ENCODE data around the gene SPATA6L.

SPATA6L gene

GRCh38 chr9:4674783-4675182, 8.5 kb upstream of the SPATA6L start:
- H3K27me3 ChIP-seq (ENCODE audit: low read length): no peaks in the 10 kb centered on the region
- H4K20me1 ChIP-seq (ENCODE audit: low read depth, low read length): no peaks in the 10 kb centered on the region
- H3K36me3 ChIP-seq (ENCODE audit: low read length): no peaks in the 10 kb centered on the region
- no peak overlapping the region for H3K4me3 ChIP-seq (ENCODE audit: insufficient read depth, low read length, poor library complexity, severe bottlenecking)
- no peak overlapping the region for H3K27ac ChIP-seq (ENCODE audit: low read depth, low read length)
- H3K9ac ChIP-seq (ENCODE audit: low read length): no peak overlapping the region
- H3K4me2 ChIP-seq (ENCODE audit: low read depth, low read length, poor library complexity, severe bottlenecking): no peak overlapping the region
- no peak for TF ChIP-seq EZH2phosphoT487 (conservative IDR thresholded peaks at IDR 0.05; ENCODE audit: low read length)
- TF ChIP-seq CTCF (IDR thresholded peaks at IDR 0.05; ENCODE audit: insufficient read depth, low read length, poor library complexity, severe bottlenecking): no peak
- H3K9me3 ChIP-seq (ENCODE audit: insufficient read depth, low read length): no peaks in the 10 kb centered on the region
- no peaks in the 10 kb centered on the region for H3K9me2 ChIP-seq (replicated peaks; ENCODE audit: insufficient read depth, low read length)
- peaks cover 3% of the 10 kb centered on the region for H3K79me2 ChIP-seq (ENCODE audit: insufficient read depth, low read length)
- H3F3A ChIP-seq (ENCODE audit: insufficient read depth): no peaks in the 10 kb centered on the region
- no peak overlapping the region for H2AFZ ChIP-seq (ENCODE audit: low read depth, low read length, severe bottlenecking)

GRCh38 chr9:4671737-4672136, 5.5 kb upstream of the SPATA6L start:
- Histone ChIP-seq H3K9me3 (ENCODE audit: insufficient read depth, low read length) (no peaks in the 10 kb centered on the region), H3K36me3 (ENCODE audit: low read length) (no peaks in the 10 kb centered on the region), H3K9me2 (replicated peaks; ENCODE audit: insufficient read depth, low read length) (no peaks in the 10 kb centered on the region), H4K20me1 (ENCODE audit: low read depth, low read length) (no peaks in the 10 kb centered on the region), H3K4me3 (ENCODE audit: insufficient read depth, low read length, poor library complexity, severe bottlenecking) (no peak overlapping the region), H3F3A (ENCODE audit: insufficient read depth) (no peaks in the 10 kb centered on the region; the same call in 1 of the 2 replicates), H2AFZ (ENCODE audit: low read depth, low read length, severe bottlenecking) (no peak overlapping the region), H3K79me2 (ENCODE audit: insufficient read depth, low read length) (no peaks in the 10 kb centered on the region), H3K27ac (ENCODE audit: low read depth, low read length) (no peak overlapping the region), H3K27me3 (ENCODE audit: low read length) (no peaks in the 10 kb centered on the region), H3K9ac (ENCODE audit: low read length) (no peak overlapping the region), H3K4me2 (ENCODE audit: low read depth, low read length, poor library complexity, severe bottlenecking) (no peak overlapping the region)
- TF ChIP-seq EZH2phosphoT487 (conservative IDR thresholded peaks at IDR 0.05; ENCODE audit: low read length) (no peak), CTCF (IDR thresholded peaks at IDR 0.05; ENCODE audit: insufficient read depth, low read length, poor library complexity, severe bottlenecking) (no peak)

- H3K27ac ChIP-seq (ENCODE audit: low read depth, low read length): no peak overlapping the region
- no peaks in the 10 kb centered on the region; the same call in 1 of the 2 replicates for H3F3A ChIP-seq (ENCODE audit: insufficient read depth)
- H3K9ac ChIP-seq (ENCODE audit: low read length): no peak overlapping the region
- TF ChIP-seq EZH2phosphoT487 (conservative IDR thresholded peaks at IDR 0.05; ENCODE audit: low read length) (no peak), CTCF (IDR thresholded peaks at IDR 0.05; ENCODE audit: insufficient read depth, low read length, poor library complexity, severe bottlenecking) (no peak)
- H3K9me3 ChIP-seq (ENCODE audit: insufficient read depth, low read length): no peaks in the 10 kb centered on the region
- no peak overlapping the region for H3K4me2 ChIP-seq (ENCODE audit: low read depth, low read length, poor library complexity, severe bottlenecking)
- H3K79me2 ChIP-seq (ENCODE audit: insufficient read depth, low read length): no peaks in the 10 kb centered on the region
- no peaks in the 10 kb centered on the region for H3K27me3 ChIP-seq (ENCODE audit: low read length)
- H3K9me2 ChIP-seq (replicated peaks; ENCODE audit: insufficient read depth, low read length): no peaks in the 10 kb centered on the region
- no peak overlapping the region for H3K4me3 ChIP-seq (ENCODE audit: insufficient read depth, low read length, poor library complexity, severe bottlenecking)
- no peak overlapping the region for H2AFZ ChIP-seq (ENCODE audit: low read depth, low read length, severe bottlenecking)
- H4K20me1 ChIP-seq (ENCODE audit: low read depth, low read length): no peaks in the 10 kb centered on the region
- no peaks in the 10 kb centered on the region for H3K36me3 ChIP-seq (ENCODE audit: low read length)
Measured at GRCh38 chr9:4670591-4670990, 4.3 kb upstream of the SPATA6L start.

Measured in SU-DHL-6 (cell line).